IMR-90 (cell line): ENCODE results near the gene KRCC1. TPM values are rescaled to one million over a fixed set of nuclear protein-coding genes. Genes with fewer than 3 reads are reported as not detected.

Experiments used
- ATAC-seq: fragments of 200-7000 bp; cut with Tn5 transposase; 2 replicates; pipeline ENCODE4 v1.9.1; 2020; ENCODE audit warnings: low read depth, mild to moderate bottlenecking, moderate library complexity
- BruUV-seq: library from RNA; stranded (reverse); fragments of 400-500 nt; replicated peaks from 2 replicates; lab custom pipeline; 2021; lab: Mats Ljungman, UMichigan
- CTCF ChIA-PET: fragments of 300-600 bp; formaldehyde crosslinking; extraction: SDS; loops from one replicate; lab custom pipeline; 2021; ENCODE audit warnings: antibody characterized with exemption; lab: Yijun Ruan, JAX
- POLR2A ChIA-PET: fragments of 300-600 bp; sonication (Branson Sonifier 250); formaldehyde crosslinking; loops from one replicate; lab custom pipeline; 2022; ENCODE audit warnings: antibody characterized with exemption; ENCODE audit not compliant: unreplicated experiment; lab: Charles Lee
- DNase-seq: peaks from one replicate; pipeline ENCODE4 v3.0.0; 2013
- H2AFZ ChIP-seq: replicated peaks from 2 replicates; pipeline ENCODE3; 2013; ENCODE audit warnings: low read length, mild to moderate bottlenecking; ENCODE audit not compliant: poor library complexity
- H2AK5ac ChIP-seq: 2 replicates; pipeline ENCODE4 v1.6.1; 2013; ENCODE audit warnings: low read depth, low read length, inconsistent platforms
- H2AK9ac ChIP-seq: replicated peaks from 2 replicates; pipeline ENCODE3; 2013; ENCODE audit warnings: mild to moderate bottlenecking, low read depth, low read length, moderate library complexity; ENCODE audit not compliant: poor library complexity
- H2BK120ac ChIP-seq: 2 replicates; pipeline ENCODE4 v1.6.1; 2013; ENCODE audit warnings: low read depth, low read length, inconsistent platforms
- H2BK15ac ChIP-seq: 3 replicates; pipeline ENCODE4 v1.6.1; 2013; ENCODE audit warnings: low read depth, low read length, inconsistent platforms
- H2BK20ac ChIP-seq: 2 replicates; pipeline ENCODE4 v1.6.1; 2013; ENCODE audit warnings: low read depth, mild to moderate bottlenecking, inconsistent platforms, low read length, moderate library complexity
- H2BK5ac ChIP-seq: 2 replicates; pipeline ENCODE4 v1.6.1; 2013; ENCODE audit warnings: mild to moderate bottlenecking, low read depth, low read length, inconsistent platforms; ENCODE audit not compliant: poor library complexity, severe bottlenecking
- H3K14ac ChIP-seq: replicated peaks from 2 replicates; pipeline ENCODE4 v1.6.1; 2013; ENCODE audit warnings: low read depth, low read length, inconsistent platforms
- H3K18ac ChIP-seq: 2 replicates; pipeline ENCODE4 v1.6.1; 2013; ENCODE audit warnings: low read depth, low read length, control low read depth
- H3K23ac ChIP-seq: 2 replicates; pipeline ENCODE4 v1.6.1; 2013; ENCODE audit warnings: low read depth, low read length, inconsistent platforms
- H3K27ac ChIP-seq: 2 replicates; pipeline ENCODE4 v1.5.1; 2013; ENCODE audit warnings: mild to moderate bottlenecking, control low read depth, low read length; ENCODE audit not compliant: insufficient read depth
- H3K27me3 ChIP-seq: 2 replicates; pipeline ENCODE4 v1.6.1; 2013; ENCODE audit warnings: low read length; ENCODE audit not compliant: control insufficient read depth, insufficient read depth
- H3K36me3 ChIP-seq: 2 replicates; pipeline ENCODE4 v1.6.1; 2013; ENCODE audit warnings: low read length, mixed read lengths; ENCODE audit not compliant: control insufficient read depth, insufficient read depth
- H3K4ac ChIP-seq: 2 replicates; pipeline ENCODE4 v1.6.1; 2013; ENCODE audit warnings: low read depth, low read length, inconsistent platforms
- H3K4me1 ChIP-seq: 2 replicates; pipeline ENCODE4 v1.6.1; 2013; ENCODE audit warnings: low read length, mixed read lengths; ENCODE audit not compliant: control insufficient read depth, insufficient read depth
- H3K4me2 ChIP-seq: 2 replicates; pipeline ENCODE4 v1.6.1; 2013; ENCODE audit warnings: low read depth, mild to moderate bottlenecking, control low read depth, low read length, moderate library complexity
- H3K4me3 ChIP-seq: 2 replicates; pipeline ENCODE4 v1.5.1; 2013; ENCODE audit warnings: low read depth, mild to moderate bottlenecking, control low read depth, low read length, moderate library complexity; ENCODE audit not compliant: insufficient read depth
- H3K56ac ChIP-seq: 2 replicates; pipeline ENCODE4 v1.6.1; 2013; ENCODE audit warnings: low read length, inconsistent platforms; ENCODE audit not compliant: insufficient read depth; ENCODE audit errors: extremely low read depth
- H3K79me1 ChIP-seq, 2 experiments: 2 replicates each; pipeline ENCODE4 v1.6.1; 2013; ENCODE audit warnings: low read length in 2 of 2, inconsistent platforms in 1 of 2, low read depth in 1 of 2
- H3K9ac ChIP-seq: 2 replicates; pipeline ENCODE4 v1.6.1; 2013; ENCODE audit warnings: low read depth, low read length, control low read depth
- H3K9me1 ChIP-seq: 2 replicates; pipeline ENCODE4 v1.6.1; 2013; ENCODE audit warnings: low read length, inconsistent platforms; ENCODE audit not compliant: insufficient read depth
- H3K9me3 ChIP-seq: 2 replicates; pipeline ENCODE4 v1.6.1; 2013; ENCODE audit warnings: low read length; ENCODE audit not compliant: control insufficient read depth, insufficient read depth
- H4K20me1 ChIP-seq: 2 replicates; pipeline ENCODE4 v1.6.1; 2013; ENCODE audit warnings: low read length, inconsistent platforms; ENCODE audit not compliant: insufficient read depth
- H4K5ac ChIP-seq: 2 replicates; pipeline ENCODE4 v1.6.1; 2013; ENCODE audit warnings: mild to moderate bottlenecking, low read depth, low read length, control low read depth
- H4K8ac ChIP-seq, 2 experiments: 2 replicates each; pipeline ENCODE4 v1.6.1; 2013; ENCODE audit warnings: low read depth in 2 of 2, low read length in 2 of 2, control low read depth in 1 of 2, inconsistent platforms in 1 of 2
- H4K91ac ChIP-seq: 2 replicates; pipeline ENCODE4 v1.6.1; 2013; ENCODE audit warnings: low read depth, low read length, inconsistent platforms; ENCODE audit not compliant: insufficient read depth
- BHLHE40 ChIP-seq: fragments of 150-350 bp; IDR thresholded peaks from 2 replicates; pipeline ENCODE4 v1.6.1; 2016; ENCODE audit warnings: mild to moderate bottlenecking, low read depth, low read length
- CEBPB ChIP-seq: IDR thresholded peaks from 2 replicates; pipeline ENCODE4 v1.6.1; 2012; ENCODE audit warnings: low read depth, low read length, improper control_type of control experiment
- CHD1 ChIP-seq: IDR thresholded peaks from 2 replicates; pipeline ENCODE4 v1.6.1; 2012; ENCODE audit warnings: low read depth, low read length, improper control_type of control experiment
- FOS ChIP-seq: fragments of 150-350 bp; IDR thresholded peaks from 2 replicates; pipeline ENCODE4 v1.6.1; 2016; ENCODE audit warnings: low read depth, low read length
- MAFK ChIP-seq: IDR thresholded peaks from 2 replicates; pipeline ENCODE4 v1.6.1; 2012; ENCODE audit warnings: low read depth, low read length, improper control_type of control experiment
- MAZ ChIP-seq: IDR thresholded peaks from 2 replicates; pipeline ENCODE4 v1.6.1; 2012; ENCODE audit warnings: low read depth, mild to moderate bottlenecking, low read length, improper control_type of control experiment, moderate library complexity, borderline replicate concordance
- MXI1 ChIP-seq: IDR thresholded peaks from 2 replicates; pipeline ENCODE4 v1.6.1; 2012; ENCODE audit warnings: low read depth, mild to moderate bottlenecking, low read length, moderate library complexity, borderline replicate concordance
- NFE2L2 ChIP-seq: fragments of 150-350 bp; IDR thresholded peaks from 2 replicates; pipeline ENCODE4 v1.6.1; 2016; ENCODE audit warnings: low read depth, mild to moderate bottlenecking, low read length
- POLR2A ChIP-seq: IDR thresholded peaks from 2 replicates; pipeline ENCODE4 v1.6.1; 2012; ENCODE audit warnings: mild to moderate bottlenecking, low read depth, low read length
- RAD21 ChIP-seq: IDR thresholded peaks from 2 replicates; pipeline ENCODE4 v1.6.1; 2012; ENCODE audit warnings: low read length, improper control_type of control experiment
- RCOR1 ChIP-seq: IDR thresholded peaks from 2 replicates; pipeline ENCODE4 v1.6.1; 2012; ENCODE audit warnings: mild to moderate bottlenecking, low read length, improper control_type of control experiment; ENCODE audit not compliant: insufficient replicate concordance
- RFX5 ChIP-seq: IDR thresholded peaks from 2 replicates; pipeline ENCODE4 v1.8.0; 2012; ENCODE audit warnings: low read depth, mild to moderate bottlenecking, low read length, moderate library complexity
- SMC3 ChIP-seq: fragments of 150-350 bp; IDR thresholded peaks from 2 replicates; pipeline ENCODE4 v1.6.1; 2016; ENCODE audit warnings: low read depth, mild to moderate bottlenecking, antibody characterized with exemption, low read length, moderate library complexity
- WGBS, 2 experiments: methylation state at CpG; one replicate each; pipeline versions ENCODE4 v1.1.5 to v1.1.7; 2013; ENCODE audit warnings: missing lambda C conversion rate in 2 of 2; ENCODE audit not compliant: insufficient read length in 1 of 2; ENCODE audit errors: extremely low coverage in 2 of 2; 5-methylcytosine and 5-hydroxymethylcytosine counted together
- dilution Hi-C: fragments of 300-500 bp; cut with HindIII; formaldehyde crosslinking; loops from one replicate; pipeline ENCODE4 v1.14.3; 2018; ENCODE audit warnings: low sequenced_read_pairs; ENCODE audit not compliant: unreplicated experiment
- in situ Hi-C: fragments of 300-500 bp; cut with MboI; formaldehyde crosslinking; loops from 3 replicates; pipeline ENCODE4 v1.14.3; 2019; ENCODE audit warnings: low sequenced_read_pairs, inconsistent platforms, mixed read lengths
- intact Hi-C: fragments of 100-400 bp; cut with micrococcal nuclease; formaldehyde crosslinking; loops from 2 replicates; pipeline ENCODE4 v1.10.0; 2022
- polyA plus RNA-seq, 3 experiments: library from polyadenylated mRNA; depleted of rRNA; stranded (reverse); fragments of >200 nt; gene quantifications; 2 replicates each; pipeline ENCODE4 v1.2.3, GENCODE V29; 2012; ENCODE audit warnings: low replicate concordance in 1 of 3
- total RNA-seq: library from RNA; depleted of rRNA; stranded (reverse); fragments of >200 nt; gene quantifications from 2 replicates; pipeline ENCODE4 v1.2.3, GENCODE V29; 2012
- TF ChIP-seq, protein P1 (sequence below): conservative IDR thresholded peaks from 2 replicates; pipeline ENCODE4 v1.5.1; 2012; ENCODE audit warnings: mild to moderate bottlenecking, low read depth, low read length, improper control_type of control experiment
- TF ChIP-seq, protein P2 (sequence below): fragments of 150-350 bp; IDR thresholded peaks from 2 replicates; pipeline ENCODE4 v1.6.1; 2017; ENCODE audit warnings: mild to moderate bottlenecking, antibody characterized with exemption, low read length, low read depth
- TF ChIP-seq, protein P3 (sequence below): fragments of 150-350 bp; IDR thresholded peaks from 2 replicates; pipeline ENCODE4 v1.6.1; 2016; ENCODE audit warnings: low read depth, mild to moderate bottlenecking, low read length, moderate library complexity, borderline replicate concordance

The KRCC1 gene
- total and polyA plus RNA-seq, 2 of the 4 experiments (the other 2 are of a cell fraction), result 14.3 to 16.5 TPM

DNA sequence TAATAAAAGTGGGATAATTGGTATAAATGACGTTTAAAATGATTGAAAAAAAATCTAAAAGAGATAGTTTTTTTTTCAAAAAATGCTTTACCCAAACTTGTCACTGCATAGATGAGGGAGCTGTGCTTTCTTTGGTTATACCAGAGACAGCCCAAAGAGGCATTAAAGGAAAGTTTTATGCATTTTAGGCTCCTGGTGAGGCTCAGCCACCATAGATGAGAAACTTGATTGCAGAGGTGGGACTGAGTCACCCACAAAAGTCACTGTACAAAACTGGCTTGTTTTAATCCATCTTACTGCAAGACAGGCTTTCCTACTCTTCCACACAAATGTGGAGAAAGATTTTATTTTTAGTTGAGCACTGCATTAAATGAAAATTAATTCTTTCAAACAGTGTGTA, 14.5 kb upstream of the KRCC1 start:
- DNase-seq, result no peak

More for the DNA sequence above, 14.5 kb upstream of the KRCC1 start:
- no peak overlapping the region for H3K4me3 ChIP-seq
- peaks cover 5% of the 10 kb centered on the region; the same call in 1 of the 2 replicates for H3K9me3 ChIP-seq
- no peak overlapping the region for H2AK5ac ChIP-seq
- no peak overlapping the region for H3K18ac ChIP-seq
- H3K14ac ChIP-seq, result no peak overlapping the region
- no peak overlapping the region for H2BK15ac ChIP-seq
- no peaks in the 10 kb centered on the region for H3K79me1 ChIP-seq
- no TSS peak for BruUV-seq
- ChIA-PET CTCF (no interaction called here), POLR2A (no interaction called here)
- no peak overlapping the region for H2BK20ac ChIP-seq
- intact Hi-C loops, result no loop called here
- H2AK9ac ChIP-seq, result no peak overlapping the region
- H4K8ac ChIP-seq, result no peak overlapping the region
- dilution Hi-C loops, result no loop called here
- no peaks in the 10 kb centered on the region for H4K20me1 ChIP-seq
- TF ChIP-seq CEBPB (no peak), POLR2A (no peak), BHLHE40 (no peak), MAFK (no peak), RAD21 (no peak), CHD1 (no peak), RFX5 (no peak), SMC3 (no peak), RCOR1 (no peak), MXI1 (no peak), NFE2L2 (no peak), FOS (no peak), MAZ (no peak)
- TF ChIP-seq, protein P1, sequence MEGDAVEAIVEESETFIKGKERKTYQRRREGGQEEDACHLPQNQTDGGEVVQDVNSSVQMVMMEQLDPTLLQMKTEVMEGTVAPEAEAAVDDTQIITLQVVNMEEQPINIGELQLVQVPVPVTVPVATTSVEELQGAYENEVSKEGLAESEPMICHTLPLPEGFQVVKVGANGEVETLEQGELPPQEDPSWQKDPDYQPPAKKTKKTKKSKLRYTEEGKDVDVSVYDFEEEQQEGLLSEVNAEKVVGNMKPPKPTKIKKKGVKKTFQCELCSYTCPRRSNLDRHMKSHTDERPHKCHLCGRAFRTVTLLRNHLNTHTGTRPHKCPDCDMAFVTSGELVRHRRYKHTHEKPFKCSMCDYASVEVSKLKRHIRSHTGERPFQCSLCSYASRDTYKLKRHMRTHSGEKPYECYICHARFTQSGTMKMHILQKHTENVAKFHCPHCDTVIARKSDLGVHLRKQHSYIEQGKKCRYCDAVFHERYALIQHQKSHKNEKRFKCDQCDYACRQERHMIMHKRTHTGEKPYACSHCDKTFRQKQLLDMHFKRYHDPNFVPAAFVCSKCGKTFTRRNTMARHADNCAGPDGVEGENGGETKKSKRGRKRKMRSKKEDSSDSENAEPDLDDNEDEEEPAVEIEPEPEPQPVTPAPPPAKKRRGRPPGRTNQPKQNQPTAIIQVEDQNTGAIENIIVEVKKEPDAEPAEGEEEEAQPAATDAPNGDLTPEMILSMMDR, result no peak
- TF ChIP-seq, protein P2, sequence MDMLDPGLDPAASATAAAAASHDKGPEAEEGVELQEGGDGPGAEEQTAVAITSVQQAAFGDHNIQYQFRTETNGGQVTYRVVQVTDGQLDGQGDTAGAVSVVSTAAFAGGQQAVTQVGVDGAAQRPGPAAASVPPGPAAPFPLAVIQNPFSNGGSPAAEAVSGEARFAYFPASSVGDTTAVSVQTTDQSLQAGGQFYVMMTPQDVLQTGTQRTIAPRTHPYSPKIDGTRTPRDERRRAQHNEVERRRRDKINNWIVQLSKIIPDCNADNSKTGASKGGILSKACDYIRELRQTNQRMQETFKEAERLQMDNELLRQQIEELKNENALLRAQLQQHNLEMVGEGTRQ, result no peak
- TF ChIP-seq, protein P3, sequence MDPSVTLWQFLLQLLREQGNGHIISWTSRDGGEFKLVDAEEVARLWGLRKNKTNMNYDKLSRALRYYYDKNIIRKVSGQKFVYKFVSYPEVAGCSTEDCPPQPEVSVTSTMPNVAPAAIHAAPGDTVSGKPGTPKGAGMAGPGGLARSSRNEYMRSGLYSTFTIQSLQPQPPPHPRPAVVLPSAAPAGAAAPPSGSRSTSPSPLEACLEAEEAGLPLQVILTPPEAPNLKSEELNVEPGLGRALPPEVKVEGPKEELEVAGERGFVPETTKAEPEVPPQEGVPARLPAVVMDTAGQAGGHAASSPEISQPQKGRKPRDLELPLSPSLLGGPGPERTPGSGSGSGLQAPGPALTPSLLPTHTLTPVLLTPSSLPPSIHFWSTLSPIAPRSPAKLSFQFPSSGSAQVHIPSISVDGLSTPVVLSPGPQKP, result no peak
- no peak overlapping the region for H2BK5ac ChIP-seq
- in situ Hi-C loops, result loop anchor here (25.0 kb wide), 1 partner anchor 592 kb away; no protein-coding TSS in a partner anchor
- no peak overlapping the region for H3K9ac ChIP-seq
- H2BK120ac ChIP-seq, result no peak overlapping the region
- H3K36me3 ChIP-seq, result no peaks in the 10 kb centered on the region
- no peak overlapping the region for H4K5ac ChIP-seq
- peaks cover 2% of the 10 kb centered on the region; the same call in 1 of the 2 replicates for H3K4me1 ChIP-seq
- WGBS, 2 experiments, result 100% methylated on average over 1 of the region's 1 CpG; no CpG with 5 or more reads in 1 of the 2 experiments
- ATAC-seq, result no peak
- H2AFZ ChIP-seq, result no peak overlapping the region
- no peak overlapping the region for H3K56ac ChIP-seq
- H3K4ac ChIP-seq, result no peak overlapping the region
- H3K9me1 ChIP-seq, result no peaks in the 10 kb centered on the region
- H3K23ac ChIP-seq, result no peak overlapping the region
- H4K91ac ChIP-seq, result no peak overlapping the region
- no peak overlapping the region for H3K4me2 ChIP-seq
- no peak overlapping the region for H3K27ac ChIP-seq
- H3K27me3 ChIP-seq, result peaks cover 11% of the 10 kb centered on the region; the same call in 1 of the 2 replicates
